Stimulated activated naive CD4-positive, alpha-beta T cell treated with Interleukin-2 at 50 U/mL for 16 hours (primary cell): Measurements from ENCODE around the gene MT1M.
"Not testable (repeated sequence)": the region's sequence is repeated elsewhere in the genome, so short reads cannot be mapped to it uniquely, and the experiment has no call there.

Experiments
- DNase-seq: peaks from one replicate; lab custom pipeline; 2025; lab: John Stamatoyannopoulos, UW

The MT1M gene

DNA sequence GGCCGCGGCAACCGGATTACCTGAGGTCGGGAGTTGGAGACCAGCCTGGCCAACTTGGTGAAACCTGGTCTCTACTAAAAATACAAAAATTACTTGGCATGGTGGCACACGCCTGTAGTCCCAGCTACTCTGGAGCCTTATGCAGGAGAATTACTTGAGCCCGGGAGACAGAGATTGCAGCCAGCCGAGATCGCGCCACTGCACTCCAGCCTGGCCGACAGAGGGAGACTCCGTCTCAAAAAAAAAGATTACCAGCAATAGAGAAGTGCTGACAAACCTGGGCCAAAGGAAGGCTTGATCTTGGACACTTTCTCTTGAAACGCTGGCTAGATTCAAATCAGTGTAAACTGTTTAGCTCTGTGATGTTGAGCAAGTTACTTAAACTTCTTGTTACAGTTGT lies 41.5 kb downstream of the MT1M start:
- DNase-seq: no peak

DNA sequence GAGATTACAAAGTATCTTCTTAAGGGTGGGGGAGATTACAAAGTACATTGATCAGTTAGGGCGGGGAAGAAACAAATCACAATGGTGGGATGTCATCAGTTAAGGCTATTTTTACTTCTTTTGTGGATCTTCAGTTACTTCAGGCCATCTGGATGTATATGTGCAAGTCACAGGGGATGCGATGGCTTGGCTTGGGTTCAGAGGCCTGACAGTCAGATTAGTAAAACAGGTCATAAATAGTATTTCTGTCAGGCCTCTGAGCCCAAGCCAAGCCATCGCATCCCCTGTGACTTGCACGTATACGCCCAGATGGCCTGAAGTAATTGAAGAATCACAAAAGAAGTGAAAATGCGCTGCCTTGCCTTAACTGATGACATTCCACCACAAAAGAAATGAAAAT lies 42.1 kb downstream of the MT1M start:
- not testable (repeated sequence) for DNase-seq

DNA sequence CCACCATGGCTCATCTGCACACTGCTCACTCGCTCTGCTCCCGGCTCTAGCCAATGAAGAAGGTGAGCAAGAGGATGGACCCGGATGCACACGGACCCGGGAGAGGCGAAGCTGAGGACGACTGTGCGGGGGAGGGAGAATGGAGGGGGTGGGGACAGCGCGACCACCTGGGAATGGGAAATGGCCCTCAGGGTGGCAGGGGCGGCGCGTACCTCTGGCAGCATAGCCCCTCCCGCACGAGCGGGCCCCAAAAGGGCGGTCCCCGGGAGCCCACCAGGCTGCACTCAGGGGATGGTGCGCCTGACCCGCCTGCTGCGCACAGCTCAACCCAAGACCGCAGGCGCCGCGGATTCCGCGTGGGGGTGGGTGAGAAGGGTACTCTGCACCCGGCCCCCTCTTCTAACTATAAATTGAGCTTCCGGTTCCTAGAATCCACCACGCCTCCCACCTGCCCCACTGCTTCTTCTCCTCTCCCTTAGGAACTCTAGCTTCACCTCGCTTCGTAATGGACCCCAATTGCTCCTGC lies 43.3 kb downstream of the MT1M start:
- DNase-seq: peak; percentile 52

DNA sequence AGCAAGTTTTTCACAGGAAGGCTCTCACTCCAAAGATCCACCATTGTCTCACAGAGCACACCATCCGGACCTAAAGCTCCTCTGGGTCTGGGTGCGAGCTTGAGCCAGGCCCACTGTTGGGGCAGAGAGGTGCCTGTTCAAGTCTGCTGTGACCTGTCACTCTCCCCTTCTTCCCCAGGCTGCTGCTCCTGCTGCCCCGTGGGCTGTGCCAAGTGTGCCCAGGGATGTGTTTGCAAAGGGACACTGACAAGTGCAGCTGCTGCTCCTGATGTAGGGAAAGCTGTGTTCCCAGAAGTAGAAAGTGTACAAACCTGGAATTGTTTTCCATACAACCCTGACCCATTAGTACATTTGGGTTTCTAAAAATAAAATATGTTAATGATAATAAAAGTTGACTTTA lies 45.0 kb downstream of the MT1M start:
- no peak for DNase-seq

DNA sequence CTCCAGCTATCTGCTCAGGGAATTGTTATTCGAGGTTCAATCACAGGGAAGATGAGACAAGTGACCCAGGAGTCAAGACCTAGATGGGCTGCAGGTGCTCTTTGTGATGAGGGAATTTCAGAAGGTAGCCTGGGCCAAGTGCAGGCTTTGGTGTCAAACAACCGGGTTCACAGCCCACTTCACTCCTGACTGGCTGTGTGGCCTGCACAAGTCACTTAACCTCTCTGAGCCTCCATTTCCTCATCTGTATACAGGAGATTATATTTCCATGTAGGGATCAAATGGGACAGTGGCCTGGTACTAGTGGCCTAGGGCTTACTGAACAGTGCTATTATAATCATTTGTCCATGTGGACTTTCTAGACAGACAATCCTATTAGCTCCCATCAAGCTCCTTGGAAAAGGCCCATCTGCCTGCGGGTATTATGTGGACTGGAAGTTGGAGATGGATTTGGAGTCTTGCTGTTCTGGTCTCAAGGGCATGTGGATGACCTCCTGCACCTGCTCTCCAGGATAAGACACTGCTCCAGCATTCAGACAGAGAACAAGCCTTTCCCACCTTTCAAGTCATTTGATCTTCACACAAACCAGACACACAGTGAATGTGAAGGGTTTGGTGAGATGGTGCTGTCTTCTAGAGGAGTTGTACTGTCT lies 46.7 kb downstream of the MT1M start:
- no peak for DNase-seq

DNA sequence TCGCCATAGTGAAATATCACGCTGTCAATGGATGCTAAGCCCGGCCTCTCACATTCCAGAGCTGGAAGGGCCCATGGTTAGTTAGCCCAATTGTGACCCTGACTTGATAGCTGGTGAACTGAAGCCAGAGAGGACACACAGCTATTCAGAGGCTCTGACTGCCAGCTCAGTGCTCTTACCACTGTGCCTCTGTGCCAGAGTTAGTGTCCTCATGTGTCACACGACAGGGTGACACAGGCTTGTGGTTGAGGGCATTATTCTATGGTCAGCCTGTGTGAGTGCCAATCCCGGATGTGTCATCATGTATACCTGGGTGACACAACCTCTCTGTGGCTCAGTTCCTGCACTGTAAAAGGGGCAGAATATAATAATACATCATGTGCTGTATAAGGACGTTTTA lies 47.4 kb downstream of the MT1M start:
- DNase-seq: no peak

DNA sequence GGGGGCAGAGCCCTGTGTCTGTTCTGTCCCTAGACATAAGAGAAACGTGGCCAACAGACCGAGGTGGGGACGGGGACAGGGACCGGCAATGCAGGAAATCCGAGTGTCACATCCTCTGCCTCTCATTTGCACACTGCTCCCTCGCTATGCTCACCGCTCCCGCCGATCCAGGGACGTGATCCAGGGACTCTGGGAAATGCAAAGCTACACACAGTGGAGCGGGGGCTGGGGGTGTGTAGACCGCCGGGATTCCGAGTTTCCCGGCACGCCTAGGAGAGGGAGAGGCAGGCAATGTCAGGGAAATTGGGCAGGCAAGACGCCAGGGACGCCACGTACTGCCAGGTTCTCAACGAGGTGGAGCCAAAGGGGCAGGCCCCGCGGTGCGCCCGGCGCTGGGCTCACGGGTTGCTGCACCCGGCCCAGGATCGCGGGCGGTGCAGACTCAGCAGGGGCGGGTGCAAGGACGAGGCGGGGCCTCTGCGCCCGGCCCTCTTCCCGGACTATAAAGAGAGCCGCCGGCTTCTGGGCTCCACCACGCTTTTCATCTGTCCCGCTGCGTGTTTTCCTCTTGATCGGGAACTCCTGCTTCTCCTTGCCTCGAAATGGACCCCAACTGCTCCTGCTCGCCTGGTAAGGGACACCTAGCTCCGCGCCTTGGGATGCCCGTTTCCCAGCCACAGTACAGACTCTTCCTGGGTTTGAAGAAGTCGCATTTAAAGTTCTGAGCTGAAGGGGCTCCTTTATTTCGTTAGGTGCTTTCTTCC lies 49.7 kb downstream of the MT1M start, which contains the start of gene MT1X:
TSS of gene MT1X (plus strand) at position 532 of the 764 bp plus-strand sequence. CDS start at position 603, 71 bp downstream.
- DNase-seq: peak; percentile 83

DNA sequence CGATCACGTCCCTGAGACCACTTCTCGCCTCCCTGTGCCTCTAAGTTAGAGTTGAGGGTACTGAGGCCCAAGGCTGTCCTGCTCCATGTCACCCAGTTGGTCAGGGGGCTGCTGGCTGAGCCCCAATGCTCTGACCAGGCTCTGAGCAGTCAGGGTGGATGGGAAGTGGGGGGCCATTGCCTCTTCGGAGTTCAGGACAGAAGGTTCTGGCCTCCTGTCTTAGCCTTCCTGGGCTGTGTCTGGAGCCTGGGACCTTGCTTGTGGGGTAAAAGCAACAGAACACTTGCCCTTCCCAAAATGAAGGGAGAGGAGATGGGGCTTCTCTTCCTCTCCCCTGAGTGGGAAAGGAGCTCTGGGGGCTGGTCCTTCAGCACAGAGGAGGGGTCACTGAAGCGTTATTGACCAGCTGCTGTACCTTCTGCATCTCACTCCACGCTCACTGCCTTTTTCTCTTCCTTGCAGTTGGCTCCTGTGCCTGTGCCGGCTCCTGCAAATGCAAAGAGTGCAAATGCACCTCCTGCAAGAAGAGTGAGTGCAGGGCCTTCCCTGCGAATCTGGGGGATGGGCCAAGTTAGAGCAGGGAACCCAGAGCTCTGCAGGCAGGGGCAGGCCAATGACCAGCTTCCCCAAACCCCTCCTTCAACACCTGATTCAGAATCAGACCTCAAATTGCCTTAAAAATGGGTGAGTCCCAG lies 50.4 kb downstream of the MT1M start:
- DNase-seq: no peak
